ENCODE measurements around the gene AMBRA1.

Gene AMBRA1

GRCh38 chr11:46463701-46464421 lies 130.0 kb downstream of the AMBRA1 start:
- DNase-seq: no peak

GRCh38 chr11:46461461-46461927 lies 132.3 kb downstream of the AMBRA1 start:
- no peak for DNase-seq

GRCh38 chr11:46458491-46458890 lies 135.3 kb downstream of the AMBRA1 start:
- DNase-seq: no peak

- peak; percentile 14 for DNase-seq
These were observed 136.0 kb downstream of the AMBRA1 start for GRCh38 chr11:46457659-46458424.

GRCh38 chr11:46457021-46457420 lies 136.8 kb downstream of the AMBRA1 start:
- DNase-seq: no peak

- peak; percentile 9 for DNase-seq
These were observed 137.4 kb downstream of the AMBRA1 start for GRCh38 chr11:46456269-46457001.

- DNase-seq: no peak
These were observed 138.0 kb downstream of the AMBRA1 start for GRCh38 chr11:46455834-46456233.

- DNase-seq: no peak
These were observed 140.8 kb downstream of the AMBRA1 start for GRCh38 chr11:46452918-46453517.

- no peak for DNase-seq
These were observed 142.1 kb downstream of the AMBRA1 start for GRCh38 chr11:46451759-46452158.

GRCh38 chr11:46450846-46451477 lies 142.9 kb downstream of the AMBRA1 start:
- no peak for DNase-seq

GRCh38 chr11:46447544-46447943 lies 146.3 kb downstream of the AMBRA1 start:
- DNase-seq: no peak

- no peak for DNase-seq
These were observed 147.7 kb downstream of the AMBRA1 start for GRCh38 chr11:46445920-46446771.

GRCh38 chr11:46445192-46445919 lies 148.5 kb downstream of the AMBRA1 start:
- no peak for DNase-seq

- no peak for DNase-seq
These were observed 149.5 kb downstream of the AMBRA1 start for GRCh38 chr11:46444305-46444704.

- DNase-seq: no peak
These were observed 155.6 kb downstream of the AMBRA1 start for GRCh38 chr11:46438211-46438610.

- DNase-seq: no peak
These were observed 156.6 kb downstream of the AMBRA1 start for GRCh38 chr11:46437122-46437689.

GRCh38 chr11:46436113-46436512 lies 157.7 kb downstream of the AMBRA1 start:
- no peak for DNase-seq

- peak; percentile 5 for DNase-seq
These were observed 158.1 kb downstream of the AMBRA1 start for GRCh38 chr11:46435679-46436078.

GRCh38 chr11:46431211-46431610 lies 162.6 kb downstream of the AMBRA1 start:
- DNase-seq: no peak

GRCh38 chr11:46429717-46430116 lies 164.1 kb downstream of the AMBRA1 start:
- DNase-seq: no peak

- DNase-seq: no peak
These were observed 166.5 kb downstream of the AMBRA1 start for GRCh38 chr11:46427364-46427763.

All from suppressor macrophage treated with lipopolysaccharide for 4 hours (primary cell).